ENCODE results near the gene PRPF6. TPM values are rescaled to one million over a fixed set of nuclear protein-coding genes. Genes with fewer than 3 reads are reported as not detected.

PRPF6 gene
- total RNA-seq, 1 experiment from 2014 or later, result 102 TPM

GRCh38 chr20:64048402-64049044 is 67.6 kb downstream of the PRPF6 start:
- no peak for DNase-seq (ENCODE audit: low spot score)

DNA sequence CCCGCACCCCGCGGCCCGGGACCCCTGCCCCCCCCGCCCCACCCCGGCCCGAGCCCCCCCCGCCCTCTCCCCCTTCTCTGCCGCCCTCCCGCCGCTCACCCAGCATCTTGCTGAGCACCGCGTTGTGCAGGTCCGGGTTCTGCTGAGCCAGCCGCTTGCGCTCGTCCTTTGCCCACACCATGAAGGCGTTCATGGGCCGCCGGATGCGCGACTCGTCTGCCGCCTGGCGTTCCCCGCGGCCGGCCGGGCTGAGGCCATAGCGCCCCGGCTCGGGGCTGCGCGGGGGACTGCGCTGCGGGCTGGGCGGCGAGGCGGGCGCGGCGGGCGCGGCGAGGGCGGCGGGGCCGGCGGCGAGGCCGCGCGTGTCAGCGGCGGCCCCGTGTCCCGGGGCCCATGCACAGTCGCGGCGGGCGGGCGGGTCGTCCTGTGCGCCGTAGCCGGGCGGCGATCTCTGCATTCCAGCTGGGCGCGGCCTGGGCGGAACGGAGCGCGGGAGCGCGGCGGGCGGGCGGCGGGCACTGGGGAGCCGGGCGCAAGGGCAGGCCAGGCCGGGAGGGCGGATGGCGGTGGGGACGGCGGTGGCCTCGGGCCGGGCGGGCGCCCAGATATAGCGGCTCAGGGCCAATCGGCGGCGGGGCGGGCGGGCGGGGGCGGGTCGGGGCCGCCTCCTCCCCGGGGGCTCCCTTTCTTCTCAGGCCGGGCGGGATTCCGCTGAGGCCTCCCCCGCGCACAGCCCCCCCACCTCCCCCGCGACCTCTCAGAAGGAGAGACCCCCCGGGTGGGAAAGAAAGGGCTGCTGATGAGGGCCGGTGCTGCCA is 68.3 kb downstream of the PRPF6 start, which contains the start of gene SOX18:
SOX18 (minus strand) TSS at position 580 of the 818 bp plus-strand sequence; CDS start at position 457, 123 bp downstream.
- DNase-seq (ENCODE audit: low spot score), result peak; percentile 44

- no peak for DNase-seq (ENCODE audit: low spot score)
These were observed 68.9 kb downstream of the PRPF6 start for GRCh38 chr20:64049878-64050260.

- no peak for DNase-seq (ENCODE audit: low spot score)
These were observed 69.5 kb downstream of the PRPF6 start for GRCh38 chr20:64050261-64051032.

GRCh38 chr20:64051033-64051452 is 70.1 kb downstream of the PRPF6 start:
- no peak for DNase-seq (ENCODE audit: low spot score)

DNA sequence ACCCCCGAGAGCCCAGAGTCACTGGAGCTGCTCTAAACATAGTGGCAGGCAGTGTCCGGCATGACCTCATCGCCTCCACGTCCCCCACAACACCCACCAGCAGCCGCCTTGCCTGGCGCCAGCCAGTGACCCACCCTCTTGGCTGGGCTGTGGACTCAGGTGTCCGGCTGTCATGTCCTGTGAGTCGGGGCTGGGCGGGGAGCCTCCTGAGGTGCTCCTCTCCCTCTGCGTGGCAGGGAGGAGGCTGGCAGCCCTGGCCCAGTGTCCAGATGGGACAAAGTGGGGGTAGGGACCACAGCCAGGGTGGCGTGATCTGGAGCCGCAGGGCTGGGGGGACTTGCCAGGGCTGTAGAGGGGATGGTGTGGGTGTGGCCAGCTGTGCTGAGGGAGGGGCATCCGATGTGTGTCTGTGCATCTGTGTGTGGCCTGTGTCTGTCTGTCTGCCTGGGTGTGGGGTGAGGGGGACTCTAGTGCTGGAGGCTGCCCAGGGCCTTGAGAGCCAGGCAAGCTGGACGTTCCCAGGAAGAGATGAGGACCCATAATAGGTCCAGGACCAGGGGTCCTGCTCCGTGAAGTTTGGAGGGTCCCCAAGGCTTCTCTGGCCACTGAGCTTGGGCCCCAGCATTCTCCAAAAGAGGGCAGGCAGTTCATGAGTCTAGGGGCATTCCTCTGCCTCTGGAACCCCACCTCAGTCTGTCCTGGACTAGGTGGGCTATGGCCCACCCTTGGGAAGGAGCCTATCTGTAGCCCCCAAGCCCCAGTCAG is 70.8 kb downstream of the PRPF6 start:
- no peak for DNase-seq (ENCODE audit: low spot score)

- no peak for DNase-seq (ENCODE audit: low spot score)
These were observed 71.4 kb downstream of the PRPF6 start for GRCh38 chr20:64052326-64052722.

DNA sequence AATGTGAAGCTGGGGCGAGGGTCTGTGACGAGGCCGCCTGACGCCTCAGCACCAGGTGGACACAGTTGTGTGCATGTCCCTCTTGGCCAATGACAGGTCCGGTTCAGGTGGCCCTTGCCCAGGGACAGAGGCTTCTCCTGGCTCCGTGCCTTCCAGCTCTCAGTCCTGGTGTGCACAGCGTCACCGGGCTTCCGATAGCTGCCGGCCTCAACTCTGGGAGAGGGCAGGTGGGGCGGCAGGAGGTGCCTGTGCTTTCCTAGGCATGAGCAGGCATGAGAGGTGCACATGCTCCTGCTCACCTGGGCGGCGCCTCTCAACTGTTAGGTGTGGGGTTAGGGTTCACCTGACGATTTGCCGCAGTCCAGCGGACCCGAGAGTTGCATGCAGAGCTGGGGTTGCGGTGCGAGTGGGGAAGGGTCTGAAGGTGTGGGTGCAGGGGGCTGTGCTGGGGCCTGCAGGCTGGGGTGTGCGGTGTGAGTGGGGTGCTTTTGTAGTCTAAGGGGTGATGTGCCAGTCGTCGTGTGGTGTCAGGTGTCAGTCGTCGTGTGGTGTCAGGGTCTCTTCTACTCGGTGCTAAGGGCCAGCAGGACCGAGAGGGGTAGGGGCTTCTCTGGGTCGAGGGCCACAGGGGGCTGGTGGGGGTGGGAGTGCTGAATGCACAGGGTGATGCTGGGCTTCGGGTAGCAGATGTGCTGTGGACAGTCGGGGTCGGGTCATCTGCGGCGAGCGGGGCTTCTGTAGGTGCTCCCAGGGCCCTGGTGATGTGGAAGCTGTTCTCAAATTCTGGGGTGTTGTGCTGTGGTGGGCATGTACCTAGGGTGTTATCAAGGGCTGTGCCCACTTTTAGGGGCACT is 72.3 kb downstream of the PRPF6 start:
- no peak for DNase-seq (ENCODE audit: low spot score)

DNA sequence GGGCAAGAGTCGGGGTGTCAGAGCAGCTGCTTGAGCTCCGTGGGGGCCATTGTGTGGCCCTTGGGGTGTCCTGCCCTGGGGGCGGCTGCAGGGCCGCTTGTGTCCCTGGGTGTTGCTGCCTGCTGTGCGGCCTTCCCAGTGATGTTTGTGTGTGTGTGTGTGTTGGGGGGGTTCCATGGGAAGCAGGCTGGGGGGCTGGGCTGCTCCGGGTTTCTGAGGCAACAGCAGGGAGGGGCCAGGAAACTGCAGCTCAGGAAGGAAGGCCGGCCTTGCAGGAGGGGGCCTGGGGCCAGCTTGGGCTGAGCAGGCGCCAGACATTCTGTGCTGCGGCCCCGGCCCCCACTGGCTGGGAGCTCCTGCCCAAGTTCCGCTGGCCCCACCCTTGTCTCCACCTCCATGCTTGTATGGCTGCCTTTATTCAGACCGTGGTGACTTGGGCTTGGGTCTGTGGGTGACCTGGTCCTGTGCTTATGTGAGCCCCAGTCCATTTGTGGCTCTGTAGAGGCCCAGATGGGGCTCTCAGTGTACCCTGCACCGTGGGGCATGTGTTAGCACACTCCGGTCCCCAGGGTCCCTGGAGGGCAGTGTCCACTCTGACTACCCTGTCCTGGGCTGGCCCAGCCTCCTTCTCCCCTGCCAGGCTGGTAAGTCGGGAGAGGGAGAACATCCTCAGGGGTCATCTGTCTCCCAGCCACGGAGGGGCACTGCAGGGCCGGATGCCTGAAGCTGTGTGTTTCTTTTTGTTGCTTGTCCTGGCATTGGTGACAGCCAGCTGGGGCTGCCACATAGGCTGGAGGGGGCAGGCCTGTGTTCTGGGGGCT is 73.1 kb downstream of the PRPF6 start:
- DNase-seq (ENCODE audit: low spot score), result peak; percentile 45

DNA sequence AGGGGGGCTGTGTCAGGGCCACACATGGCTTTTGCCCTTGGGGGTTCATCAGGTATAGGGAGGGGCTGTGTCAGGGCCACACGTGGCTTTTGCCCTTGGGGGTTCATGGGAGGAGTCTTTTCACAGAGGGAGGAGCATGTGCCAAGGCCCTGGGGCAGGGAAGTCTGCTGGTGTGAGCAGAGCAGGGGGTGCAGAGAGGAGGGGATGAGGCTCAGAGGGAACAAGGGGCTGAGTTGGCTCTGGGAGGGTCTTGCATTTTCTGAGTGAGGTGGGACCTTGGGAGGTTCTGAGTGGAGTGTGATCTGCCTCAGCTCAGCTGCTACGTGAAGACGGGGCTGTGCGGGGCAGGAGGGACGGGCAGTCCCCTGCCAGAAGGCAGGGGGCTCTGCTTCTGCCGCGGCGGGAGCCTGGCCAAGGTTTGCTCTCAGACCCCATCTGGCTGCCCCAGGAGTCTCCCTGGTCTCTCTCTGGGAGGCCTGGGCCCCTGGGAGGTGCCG is 74.5 kb downstream of the PRPF6 start:
- no peak for DNase-seq (ENCODE audit: low spot score)

GRCh38 chr20:64055893-64056638 is 75.1 kb downstream of the PRPF6 start:
- DNase-seq (ENCODE audit: low spot score), result no peak

DNA sequence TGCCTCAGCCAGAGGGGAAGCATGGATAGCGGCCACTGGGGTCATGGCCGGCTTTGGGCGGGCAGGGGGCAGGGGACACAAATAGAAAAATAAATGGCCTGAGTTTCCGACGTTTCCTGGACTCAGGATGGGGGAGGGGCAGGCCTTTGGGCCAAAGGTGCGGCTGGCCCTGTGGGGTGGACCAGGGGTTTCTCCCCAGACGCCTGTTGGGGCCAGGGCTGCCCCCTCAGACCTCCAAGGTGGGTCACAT is 75.6 kb downstream of the PRPF6 start:
- DNase-seq (ENCODE audit: low spot score), result no peak

DNA sequence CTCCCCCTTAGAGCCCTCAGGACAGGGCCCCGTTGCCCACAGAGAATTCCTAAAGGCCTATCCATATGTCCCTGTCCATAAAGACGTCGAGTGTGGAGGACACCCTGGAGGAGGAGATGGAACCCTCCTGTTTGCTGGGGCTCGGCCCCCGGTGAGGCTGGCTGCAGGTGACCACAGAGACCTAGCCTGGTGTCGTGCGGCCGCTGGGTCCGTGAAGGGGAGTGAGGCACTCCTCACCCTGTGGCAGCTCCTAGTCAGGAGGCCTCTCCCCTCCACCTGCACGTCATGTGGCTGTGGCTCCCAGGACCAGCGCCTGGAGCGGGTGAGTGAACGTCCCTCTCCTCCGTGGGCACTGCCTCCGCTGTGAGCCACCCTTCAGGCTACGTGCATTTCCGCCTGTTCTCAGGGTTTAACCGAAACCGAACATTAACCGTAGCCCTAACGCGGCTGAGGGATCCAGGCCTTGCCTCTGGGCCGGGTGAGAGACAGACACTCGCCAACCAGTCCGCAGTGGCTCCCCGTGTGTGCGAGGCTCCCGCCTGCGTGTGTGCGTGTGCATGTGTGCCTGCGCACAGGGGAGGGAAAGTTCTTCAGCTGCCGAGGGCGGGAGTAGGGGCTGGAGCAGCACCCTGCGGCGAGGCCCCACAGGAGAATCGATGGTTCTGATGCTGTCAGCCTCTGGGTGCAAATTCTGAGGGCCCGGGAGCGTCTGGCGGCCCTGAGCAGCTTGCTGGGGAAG is 76.1 kb downstream of the PRPF6 start:
- no peak for DNase-seq (ENCODE audit: low spot score)

DNA sequence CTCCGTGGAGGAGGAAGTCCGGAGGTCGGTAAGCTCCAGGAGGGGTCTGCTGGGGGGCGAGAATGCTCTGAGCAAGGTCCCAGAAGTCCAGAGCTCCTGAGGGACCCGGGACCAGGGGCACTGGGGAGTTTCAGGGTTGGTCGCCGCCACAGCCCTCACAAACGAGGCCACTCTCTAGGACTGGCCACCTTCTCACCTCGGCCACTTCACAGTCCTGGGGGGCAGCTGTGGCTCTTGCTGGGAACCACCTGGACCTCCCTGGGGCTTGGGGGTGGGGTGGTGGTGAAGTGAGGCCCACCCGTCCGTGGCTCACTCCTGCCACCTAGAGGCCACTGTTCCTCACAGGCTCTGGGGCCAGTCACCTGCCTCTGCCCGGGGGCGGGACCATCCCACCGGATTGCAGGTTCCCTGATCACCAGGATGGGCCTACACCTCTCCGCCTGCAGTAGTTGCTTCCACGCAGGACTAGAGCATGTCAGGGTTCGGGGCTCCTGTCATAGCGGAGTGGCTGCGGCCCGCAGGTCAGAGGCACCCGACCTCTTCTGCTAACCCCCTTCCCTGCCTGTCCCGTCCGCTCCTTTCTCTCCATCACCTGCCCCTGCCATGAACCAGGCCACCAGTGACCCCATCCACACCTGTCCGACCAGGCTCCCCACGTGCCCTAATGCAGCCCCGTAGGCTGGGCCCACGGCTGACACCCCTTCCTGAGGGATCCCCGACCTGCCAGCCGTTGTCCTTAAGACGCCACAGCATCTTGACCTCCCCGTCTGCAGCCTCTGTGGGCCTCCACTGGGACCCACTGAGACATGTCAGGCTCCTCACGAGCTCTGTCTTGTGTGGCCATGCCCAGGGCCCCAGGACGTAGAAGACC is 76.9 kb downstream of the PRPF6 start:
- peak; percentile 90 for DNase-seq (ENCODE audit: low spot score)

DNA sequence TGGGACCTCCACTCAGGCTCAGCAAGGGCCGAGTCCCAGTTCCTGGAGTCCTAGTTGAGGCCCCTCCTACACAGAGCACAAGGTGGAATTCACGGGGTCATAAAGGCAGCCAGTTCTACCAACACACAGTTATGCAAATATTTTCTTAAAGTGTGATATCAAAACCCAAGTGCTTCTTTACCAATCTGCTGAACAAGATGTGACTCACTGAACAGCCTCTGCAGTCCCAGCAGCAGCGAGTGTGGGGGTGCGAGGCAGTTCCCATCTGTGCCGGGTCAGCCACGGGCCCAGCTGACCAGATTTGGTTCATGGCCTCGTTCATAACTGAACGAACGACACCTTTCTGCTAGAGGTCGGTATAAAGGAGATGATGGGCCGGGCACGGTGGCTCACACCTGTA is 77.6 kb downstream of the PRPF6 start:
- no peak for DNase-seq (ENCODE audit: low spot score)

DNA sequence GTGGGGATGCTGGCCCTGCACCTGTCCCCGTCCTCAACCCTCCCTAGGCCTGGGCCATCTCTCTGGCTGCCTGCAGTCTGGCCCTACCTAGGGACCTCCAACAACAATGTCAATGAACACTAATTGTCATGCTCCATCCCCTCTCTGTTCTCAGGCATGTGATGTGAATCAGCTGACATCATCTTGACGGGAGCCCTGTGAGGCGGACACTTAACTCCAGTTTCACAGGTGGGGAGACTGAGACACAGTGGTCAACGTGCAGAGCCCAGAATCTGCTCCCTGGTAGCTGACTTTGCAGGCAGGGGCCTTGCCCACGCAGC is 81.3 kb downstream of the PRPF6 start:
- no peak for DNase-seq (ENCODE audit: low spot score)

- DNase-seq (ENCODE audit: low spot score), result peak; percentile 71
These were observed 81.9 kb downstream of the PRPF6 start, which contains the start of gene TCEA2 for GRCh38 chr20:64062596-64063388. TCEA2 (plus strand) TSS chr20:64063198; CDS start chr20:64063313, 115 bp downstream.
